Measurements from ENCODE around the gene MTM1. TPM values are rescaled to one million over a fixed set of nuclear protein-coding genes. Genes with fewer than 3 reads are reported as not detected.
A peak's percentile ranks its signal among the peaks of the same experiment; 100 is the strongest.

MTM1 gene
- total and polyA plus RNA-seq, 9 of the 15 experiments (the other 6 are each of a cell fraction or from before 2014, with no cell fraction given): 5.6 to 13.3 (median 9.5) TPM

GRCh38 chrX:150566734-150567182, 1.7 kb upstream of the MTM1 start (continued):
- TF ChIP-seq YY1 (IDR thresholded peaks at IDR 0.05; ENCODE audit: borderline replicate concordance in 1 of 3, control insufficient read depth in 1 of 3, extremely low read depth in 1 of 3, insufficient read depth in 3 of 3, insufficient read length in 1 of 3, insufficient replicate concordance in 2 of 3, low read depth in 1 of 3, low read length in 2 of 3) (no peak), ZNF707 (CRISPR knock-in tag; conservative IDR thresholded peaks at IDR 0.05) (no peak), TCF7L2 (IDR thresholded peaks at IDR 0.05; ENCODE audit: low read depth, low read length) (no peak)

GRCh38 chrX:150567645-150568319, 639 bp upstream of the MTM1 start:
- Histone ChIP-seq H3K4me1 (replicated peaks in 1 of 2; ENCODE audit: control insufficient read depth in 2 of 2, insufficient read depth in 2 of 2, low read length in 2 of 2) (peaks cover 6 to 25% of the 10 kb centered on the region in 2 experiments), H3K9ac (ENCODE audit: insufficient read depth in 1 of 2, low read depth in 2 of 2, low read length in 2 of 2) (no peak overlapping the region), H3K79me2 (ENCODE audit: control insufficient read depth, insufficient read depth, low read length) (peaks cover 21% of the 10 kb centered on the region), H3K4me2 (ENCODE audit: insufficient read depth, low read length) (peak overlapping the region; percentile 65), H2AFZ (ENCODE audit: low read depth, low read length) (peak overlapping the region; percentile 89), H4K20me1 (replicated peaks; ENCODE audit: control insufficient read depth, insufficient read depth, low read length) (no peaks in the 10 kb centered on the region), H3K9me3 (replicated peaks; ENCODE audit: control insufficient read depth, insufficient read depth, low read depth, low read length) (no peaks in the 10 kb centered on the region), H3K4me3 (no peak overlapping the region), H3K9me1 (ENCODE audit: control insufficient read depth, insufficient read depth, low read length) (no peaks in the 10 kb centered on the region), H3K36me3 (ENCODE audit: control insufficient read depth, insufficient read depth, low read length) (no peaks in the 10 kb centered on the region), H3K27me3 (ENCODE audit: control insufficient read depth in 2 of 2, insufficient read depth in 2 of 2, low read length in 2 of 2) (peaks cover 0 to 2% of the 10 kb centered on the region in 2 experiments; a peak in 1 of 5 replicates), H3K27ac (ENCODE audit: extremely low read depth, low read depth, low read length) (no peak overlapping the region; the same call in 2 of the 3 replicates)
- ATAC-seq: no peak
- in situ Hi-C loops (cut with MboI) (no loop called here), intact Hi-C loops (cut with micrococcal nuclease) (no loop called here)
- DNase-seq (ENCODE audit: extremely low read depth in 1 of 4, low spot score in 3 of 4): no peak
- TF ChIP-seq SETDB1 (IDR thresholded peaks at IDR 0.05; ENCODE audit: low read length) (no peak), PRDM10 (IDR thresholded peaks at IDR 0.05; ENCODE audit: partially characterized antibody) (peak; percentile 77), PURB (CRISPR knock-in tag; IDR thresholded peaks at IDR 0.05; ENCODE audit: low read depth) (no peak)
- CTCF ChIA-PET (ENCODE audit: low intra/inter-chr PET ratio): no interaction called here
- 68% methylated on average over 20 of the region's 23 CpGs for WGBS (ENCODE audit: insufficient coverage, low coverage, missing lambda C conversion rate)
- POLR2A ChIA-PET: no interaction called here
- no TSS peak for BruUV-seq (replicated peaks)
- FAIRE-seq: no peak
